ENCODE measurements around the gene SSH2.

DNA sequence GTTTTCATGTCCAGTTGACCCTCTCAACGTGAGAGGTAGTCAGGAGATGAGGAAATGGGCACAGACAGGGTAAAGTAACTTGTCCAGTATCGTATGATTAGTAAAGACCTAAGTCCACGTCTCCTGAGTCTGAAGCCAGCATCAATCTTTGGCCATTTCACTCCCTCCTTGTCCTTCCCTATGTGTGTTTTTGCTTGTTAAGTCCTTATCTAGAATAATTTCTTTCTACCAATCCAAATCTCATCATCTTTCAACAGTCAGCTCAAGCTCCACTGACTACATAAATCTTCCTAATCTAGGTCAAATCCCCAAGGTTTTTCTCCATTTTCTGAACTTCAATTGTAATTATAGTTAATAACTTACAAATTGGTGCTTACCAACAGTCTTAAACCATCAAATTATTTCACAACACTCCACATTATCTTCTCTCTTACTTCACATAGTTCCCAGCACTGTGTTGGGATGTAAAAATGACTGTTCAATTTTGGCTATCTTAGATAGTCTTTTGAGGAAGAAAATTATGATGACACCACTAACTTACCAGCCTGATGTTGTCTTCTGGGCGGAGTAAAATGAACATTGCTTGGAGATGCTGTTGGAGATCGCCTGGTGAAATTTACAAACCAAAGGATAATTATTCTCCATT is 235.0 kb downstream of the SSH2 start:
- no peak for TF ChIP-seq ZNF121 (tag by site-specific recombination; IDR thresholded peaks at IDR 0.05)
- no peak for TF ChIP-seq YY1 (tag by site-specific recombination; IDR thresholded peaks at IDR 0.05)
- TF ChIP-seq, protein P1, sequence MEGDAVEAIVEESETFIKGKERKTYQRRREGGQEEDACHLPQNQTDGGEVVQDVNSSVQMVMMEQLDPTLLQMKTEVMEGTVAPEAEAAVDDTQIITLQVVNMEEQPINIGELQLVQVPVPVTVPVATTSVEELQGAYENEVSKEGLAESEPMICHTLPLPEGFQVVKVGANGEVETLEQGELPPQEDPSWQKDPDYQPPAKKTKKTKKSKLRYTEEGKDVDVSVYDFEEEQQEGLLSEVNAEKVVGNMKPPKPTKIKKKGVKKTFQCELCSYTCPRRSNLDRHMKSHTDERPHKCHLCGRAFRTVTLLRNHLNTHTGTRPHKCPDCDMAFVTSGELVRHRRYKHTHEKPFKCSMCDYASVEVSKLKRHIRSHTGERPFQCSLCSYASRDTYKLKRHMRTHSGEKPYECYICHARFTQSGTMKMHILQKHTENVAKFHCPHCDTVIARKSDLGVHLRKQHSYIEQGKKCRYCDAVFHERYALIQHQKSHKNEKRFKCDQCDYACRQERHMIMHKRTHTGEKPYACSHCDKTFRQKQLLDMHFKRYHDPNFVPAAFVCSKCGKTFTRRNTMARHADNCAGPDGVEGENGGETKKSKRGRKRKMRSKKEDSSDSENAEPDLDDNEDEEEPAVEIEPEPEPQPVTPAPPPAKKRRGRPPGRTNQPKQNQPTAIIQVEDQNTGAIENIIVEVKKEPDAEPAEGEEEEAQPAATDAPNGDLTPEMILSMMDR (tag by site-specific recombination; IDR thresholded peaks at IDR 0.05), result no peak
- no peak for TF ChIP-seq ZNF596 (tag by site-specific recombination; IDR thresholded peaks at IDR 0.05)
- TF ChIP-seq ZFP37 (tag by site-specific recombination; IDR thresholded peaks at IDR 0.05), result no peak
- TF ChIP-seq ZNF626 (tag by site-specific recombination; IDR thresholded peaks at IDR 0.05), result no peak
- no peak for TF ChIP-seq ZNF549 (tag by site-specific recombination; IDR thresholded peaks at IDR 0.05)
- TF ChIP-seq ZNF561 (tag by site-specific recombination; IDR thresholded peaks at IDR 0.05; ENCODE audit: borderline replicate concordance), result no peak
- no peak for TF ChIP-seq ZBTB7A (tag by site-specific recombination; IDR thresholded peaks at IDR 0.05; ENCODE audit: low read depth)
- TF ChIP-seq, protein P2, sequence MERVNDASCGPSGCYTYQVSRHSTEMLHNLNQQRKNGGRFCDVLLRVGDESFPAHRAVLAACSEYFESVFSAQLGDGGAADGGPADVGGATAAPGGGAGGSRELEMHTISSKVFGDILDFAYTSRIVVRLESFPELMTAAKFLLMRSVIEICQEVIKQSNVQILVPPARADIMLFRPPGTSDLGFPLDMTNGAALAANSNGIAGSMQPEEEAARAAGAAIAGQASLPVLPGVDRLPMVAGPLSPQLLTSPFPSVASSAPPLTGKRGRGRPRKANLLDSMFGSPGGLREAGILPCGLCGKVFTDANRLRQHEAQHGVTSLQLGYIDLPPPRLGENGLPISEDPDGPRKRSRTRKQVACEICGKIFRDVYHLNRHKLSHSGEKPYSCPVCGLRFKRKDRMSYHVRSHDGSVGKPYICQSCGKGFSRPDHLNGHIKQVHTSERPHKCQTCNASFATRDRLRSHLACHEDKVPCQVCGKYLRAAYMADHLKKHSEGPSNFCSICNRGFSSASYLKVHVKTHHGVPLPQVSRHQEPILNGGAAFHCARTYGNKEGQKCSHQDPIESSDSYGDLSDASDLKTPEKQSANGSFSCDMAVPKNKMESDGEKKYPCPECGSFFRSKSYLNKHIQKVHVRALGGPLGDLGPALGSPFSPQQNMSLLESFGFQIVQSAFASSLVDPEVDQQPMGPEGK (tag by site-specific recombination; IDR thresholded peaks at IDR 0.05), result no peak
- TF ChIP-seq ZNF701 (tag by site-specific recombination; IDR thresholded peaks at IDR 0.05), result no peak
- TF ChIP-seq, protein P3, sequence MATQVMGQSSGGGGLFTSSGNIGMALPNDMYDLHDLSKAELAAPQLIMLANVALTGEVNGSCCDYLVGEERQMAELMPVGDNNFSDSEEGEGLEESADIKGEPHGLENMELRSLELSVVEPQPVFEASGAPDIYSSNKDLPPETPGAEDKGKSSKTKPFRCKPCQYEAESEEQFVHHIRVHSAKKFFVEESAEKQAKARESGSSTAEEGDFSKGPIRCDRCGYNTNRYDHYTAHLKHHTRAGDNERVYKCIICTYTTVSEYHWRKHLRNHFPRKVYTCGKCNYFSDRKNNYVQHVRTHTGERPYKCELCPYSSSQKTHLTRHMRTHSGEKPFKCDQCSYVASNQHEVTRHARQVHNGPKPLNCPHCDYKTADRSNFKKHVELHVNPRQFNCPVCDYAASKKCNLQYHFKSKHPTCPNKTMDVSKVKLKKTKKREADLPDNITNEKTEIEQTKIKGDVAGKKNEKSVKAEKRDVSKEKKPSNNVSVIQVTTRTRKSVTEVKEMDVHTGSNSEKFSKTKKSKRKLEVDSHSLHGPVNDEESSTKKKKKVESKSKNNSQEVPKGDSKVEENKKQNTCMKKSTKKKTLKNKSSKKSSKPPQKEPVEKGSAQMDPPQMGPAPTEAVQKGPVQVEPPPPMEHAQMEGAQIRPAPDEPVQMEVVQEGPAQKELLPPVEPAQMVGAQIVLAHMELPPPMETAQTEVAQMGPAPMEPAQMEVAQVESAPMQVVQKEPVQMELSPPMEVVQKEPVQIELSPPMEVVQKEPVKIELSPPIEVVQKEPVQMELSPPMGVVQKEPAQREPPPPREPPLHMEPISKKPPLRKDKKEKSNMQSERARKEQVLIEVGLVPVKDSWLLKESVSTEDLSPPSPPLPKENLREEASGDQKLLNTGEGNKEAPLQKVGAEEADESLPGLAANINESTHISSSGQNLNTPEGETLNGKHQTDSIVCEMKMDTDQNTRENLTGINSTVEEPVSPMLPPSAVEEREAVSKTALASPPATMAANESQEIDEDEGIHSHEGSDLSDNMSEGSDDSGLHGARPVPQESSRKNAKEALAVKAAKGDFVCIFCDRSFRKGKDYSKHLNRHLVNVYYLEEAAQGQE (tag by site-specific recombination; IDR thresholded peaks at IDR 0.05), result no peak
- TF ChIP-seq ZNF138 (tag by site-specific recombination; IDR thresholded peaks at IDR 0.05; ENCODE audit: borderline replicate concordance), result no peak

Measured in HEK293 (cell line).